ENCODE data around the gene APOB. TPM values are rescaled to one million over a fixed set of nuclear protein-coding genes. Genes with fewer than 3 reads are reported as not detected.
A peak's percentile ranks its signal among the peaks of the same experiment; 100 is the strongest.

The APOB gene
- total and polyA plus RNA-seq, 2 of the 13 experiments (the other 11 are each of a cell fraction or from before 2014, with no cell fraction given), result 1,569 to 2,515 TPM

DNA sequence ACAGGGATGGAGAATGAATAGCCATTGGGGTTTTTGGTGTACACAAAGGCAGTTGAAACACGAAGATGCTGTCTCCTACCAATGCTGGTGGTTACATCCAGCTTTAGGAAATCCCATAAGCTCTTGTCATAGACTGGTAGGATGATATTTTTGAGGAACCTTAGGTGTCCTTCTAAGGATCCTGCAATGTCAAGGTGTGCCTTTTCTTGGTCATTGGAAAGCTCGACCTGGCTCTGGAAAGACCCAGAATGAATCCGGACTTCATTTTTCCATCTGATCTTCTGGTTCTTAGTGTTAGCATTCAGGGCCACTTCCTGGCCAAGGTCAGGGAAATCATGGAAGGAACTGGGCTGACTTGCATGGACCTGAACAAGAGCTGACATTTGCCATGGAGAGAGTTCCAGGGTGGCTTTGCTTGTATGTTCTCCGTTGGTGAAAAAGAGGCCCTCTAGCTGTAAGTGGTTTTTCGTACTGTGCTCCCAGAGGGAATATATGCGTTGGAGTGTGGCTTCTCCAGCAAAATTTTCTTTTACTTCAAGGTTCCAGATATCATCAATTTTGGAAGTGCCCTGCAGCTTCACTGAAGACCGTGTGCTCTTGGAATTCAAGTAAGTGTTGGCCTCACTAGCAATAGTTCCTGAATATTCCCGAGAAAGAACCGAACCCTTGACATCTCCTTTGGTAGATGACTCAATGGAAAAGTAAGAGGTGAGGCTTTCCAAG, 38.0 kb downstream of the APOB start (continued):
- TF ChIP-seq, protein P1, sequence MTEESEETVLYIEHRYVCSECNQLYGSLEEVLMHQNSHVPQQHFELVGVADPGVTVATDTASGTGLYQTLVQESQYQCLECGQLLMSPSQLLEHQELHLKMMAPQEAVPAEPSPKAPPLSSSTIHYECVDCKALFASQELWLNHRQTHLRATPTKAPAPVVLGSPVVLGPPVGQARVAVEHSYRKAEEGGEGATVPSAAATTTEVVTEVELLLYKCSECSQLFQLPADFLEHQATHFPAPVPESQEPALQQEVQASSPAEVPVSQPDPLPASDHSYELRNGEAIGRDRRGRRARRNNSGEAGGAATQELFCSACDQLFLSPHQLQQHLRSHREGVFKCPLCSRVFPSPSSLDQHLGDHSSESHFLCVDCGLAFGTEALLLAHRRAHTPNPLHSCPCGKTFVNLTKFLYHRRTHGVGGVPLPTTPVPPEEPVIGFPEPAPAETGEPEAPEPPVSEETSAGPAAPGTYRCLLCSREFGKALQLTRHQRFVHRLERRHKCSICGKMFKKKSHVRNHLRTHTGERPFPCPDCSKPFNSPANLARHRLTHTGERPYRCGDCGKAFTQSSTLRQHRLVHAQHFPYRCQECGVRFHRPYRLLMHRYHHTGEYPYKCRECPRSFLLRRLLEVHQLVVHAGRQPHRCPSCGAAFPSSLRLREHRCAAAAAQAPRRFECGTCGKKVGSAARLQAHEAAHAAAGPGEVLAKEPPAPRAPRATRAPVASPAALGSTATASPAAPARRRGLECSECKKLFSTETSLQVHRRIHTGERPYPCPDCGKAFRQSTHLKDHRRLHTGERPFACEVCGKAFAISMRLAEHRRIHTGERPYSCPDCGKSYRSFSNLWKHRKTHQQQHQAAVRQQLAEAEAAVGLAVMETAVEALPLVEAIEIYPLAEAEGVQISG (CRISPR knock-in tag; IDR thresholded peaks at IDR 0.05), result 0 out of 2 replicates have a peak, but pooled peaks have one; percentile 18
- TF ChIP-seq ELF1 (CRISPR knock-in tag; IDR thresholded peaks at IDR 0.05), result no peak
- TF ChIP-seq, protein P2, sequence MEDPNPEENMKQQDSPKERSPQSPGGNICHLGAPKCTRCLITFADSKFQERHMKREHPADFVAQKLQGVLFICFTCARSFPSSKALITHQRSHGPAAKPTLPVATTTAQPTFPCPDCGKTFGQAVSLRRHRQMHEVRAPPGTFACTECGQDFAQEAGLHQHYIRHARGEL (CRISPR knock-in tag; IDR thresholded peaks at IDR 0.05), result no peak
- no peak for TF ChIP-seq ZNF614 (CRISPR knock-in tag; IDR thresholded peaks at IDR 0.05; ENCODE audit: borderline replicate concordance)
- no peak for TF ChIP-seq PHF8 (CRISPR knock-in tag; IDR thresholded peaks at IDR 0.05)
- no peak for TF ChIP-seq ZBTB1 (CRISPR knock-in tag; IDR thresholded peaks at IDR 0.05; ENCODE audit: borderline replicate concordance)
- TF ChIP-seq ZNF768 (CRISPR knock-in tag; IDR thresholded peaks at IDR 0.05), result no peak
- no peak for TF ChIP-seq ZFYVE20 (CRISPR knock-in tag; IDR thresholded peaks at IDR 0.05; ENCODE audit: borderline replicate concordance, low read depth)
- TF ChIP-seq MAFF (IDR thresholded peaks at IDR 0.05; ENCODE audit: low read depth, low read length), result no peak
- TF ChIP-seq, protein P3, sequence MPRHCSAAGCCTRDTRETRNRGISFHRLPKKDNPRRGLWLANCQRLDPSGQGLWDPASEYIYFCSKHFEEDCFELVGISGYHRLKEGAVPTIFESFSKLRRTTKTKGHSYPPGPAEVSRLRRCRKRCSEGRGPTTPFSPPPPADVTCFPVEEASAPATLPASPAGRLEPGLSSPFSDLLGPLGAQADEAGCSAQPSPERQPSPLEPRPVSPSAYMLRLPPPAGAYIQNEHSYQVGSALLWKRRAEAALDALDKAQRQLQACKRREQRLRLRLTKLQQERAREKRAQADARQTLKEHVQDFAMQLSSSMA (CRISPR knock-in tag; IDR thresholded peaks at IDR 0.05), result no peak; the same call in 1 of the 2 replicates
- TF ChIP-seq, protein P4, sequence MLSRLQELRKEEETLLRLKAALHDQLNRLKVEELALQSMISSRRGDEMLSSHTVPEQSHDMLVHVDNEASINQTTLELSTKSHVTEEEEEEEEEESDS (CRISPR knock-in tag; IDR thresholded peaks at IDR 0.05; ENCODE audit: borderline replicate concordance), result 0 out of 2 replicates have a peak, but pooled peaks have one; percentile 15
- no peak for TF ChIP-seq SMARCC2 (IDR thresholded peaks at IDR 0.05)
- no peak for TF ChIP-seq RXRA (CRISPR knock-in tag; IDR thresholded peaks at IDR 0.05)
- TF ChIP-seq, protein P5, sequence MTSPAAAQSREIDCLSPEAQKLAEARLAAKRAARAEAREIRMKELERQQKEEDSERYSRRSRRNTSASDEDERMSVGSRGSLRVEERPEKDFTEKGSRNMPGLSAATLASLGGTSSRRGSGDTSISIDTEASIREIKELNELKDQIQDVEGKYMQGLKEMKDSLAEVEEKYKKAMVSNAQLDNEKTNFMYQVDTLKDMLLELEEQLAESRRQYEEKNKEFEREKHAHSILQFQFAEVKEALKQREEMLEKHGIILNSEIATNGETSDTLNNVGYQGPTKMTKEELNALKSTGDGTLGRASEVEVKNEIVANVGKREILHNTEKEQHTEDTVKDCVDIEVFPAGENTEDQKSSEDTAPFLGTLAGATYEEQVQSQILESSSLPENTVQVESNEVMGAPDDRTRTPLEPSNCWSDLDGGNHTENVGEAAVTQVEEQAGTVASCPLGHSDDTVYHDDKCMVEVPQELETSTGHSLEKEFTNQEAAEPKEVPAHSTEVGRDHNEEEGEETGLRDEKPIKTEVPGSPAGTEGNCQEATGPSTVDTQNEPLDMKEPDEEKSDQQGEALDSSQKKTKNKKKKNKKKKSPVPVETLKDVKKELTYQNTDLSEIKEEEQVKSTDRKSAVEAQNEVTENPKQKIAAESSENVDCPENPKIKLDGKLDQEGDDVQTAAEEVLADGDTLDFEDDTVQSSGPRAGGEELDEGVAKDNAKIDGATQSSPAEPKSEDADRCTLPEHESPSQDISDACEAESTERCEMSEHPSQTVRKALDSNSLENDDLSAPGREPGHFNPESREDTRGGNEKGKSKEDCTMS (CRISPR knock-in tag; conservative IDR thresholded peaks at IDR 0.05), result no peak
- TF ChIP-seq NFATC3 (CRISPR knock-in tag; IDR thresholded peaks at IDR 0.05), result no peak
- TF ChIP-seq, protein P6, sequence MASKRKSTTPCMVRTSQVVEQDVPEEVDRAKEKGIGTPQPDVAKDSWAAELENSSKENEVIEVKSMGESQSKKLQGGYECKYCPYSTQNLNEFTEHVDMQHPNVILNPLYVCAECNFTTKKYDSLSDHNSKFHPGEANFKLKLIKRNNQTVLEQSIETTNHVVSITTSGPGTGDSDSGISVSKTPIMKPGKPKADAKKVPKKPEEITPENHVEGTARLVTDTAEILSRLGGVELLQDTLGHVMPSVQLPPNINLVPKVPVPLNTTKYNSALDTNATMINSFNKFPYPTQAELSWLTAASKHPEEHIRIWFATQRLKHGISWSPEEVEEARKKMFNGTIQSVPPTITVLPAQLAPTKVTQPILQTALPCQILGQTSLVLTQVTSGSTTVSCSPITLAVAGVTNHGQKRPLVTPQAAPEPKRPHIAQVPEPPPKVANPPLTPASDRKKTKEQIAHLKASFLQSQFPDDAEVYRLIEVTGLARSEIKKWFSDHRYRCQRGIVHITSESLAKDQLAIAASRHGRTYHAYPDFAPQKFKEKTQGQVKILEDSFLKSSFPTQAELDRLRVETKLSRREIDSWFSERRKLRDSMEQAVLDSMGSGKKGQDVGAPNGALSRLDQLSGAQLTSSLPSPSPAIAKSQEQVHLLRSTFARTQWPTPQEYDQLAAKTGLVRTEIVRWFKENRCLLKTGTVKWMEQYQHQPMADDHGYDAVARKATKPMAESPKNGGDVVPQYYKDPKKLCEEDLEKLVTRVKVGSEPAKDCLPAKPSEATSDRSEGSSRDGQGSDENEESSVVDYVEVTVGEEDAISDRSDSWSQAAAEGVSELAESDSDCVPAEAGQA (IDR thresholded peaks at IDR 0.05; ENCODE audit: low read depth), result no peak
- TF ChIP-seq, protein P6 (CRISPR knock-in tag; IDR thresholded peaks at IDR 0.05; ENCODE audit: borderline replicate concordance), result no peak; the same call in 1 of the 2 replicates

Data from HepG2 (cell line).